ENCODE results near the gene PRKCQ.

The PRKCQ gene

DNA sequence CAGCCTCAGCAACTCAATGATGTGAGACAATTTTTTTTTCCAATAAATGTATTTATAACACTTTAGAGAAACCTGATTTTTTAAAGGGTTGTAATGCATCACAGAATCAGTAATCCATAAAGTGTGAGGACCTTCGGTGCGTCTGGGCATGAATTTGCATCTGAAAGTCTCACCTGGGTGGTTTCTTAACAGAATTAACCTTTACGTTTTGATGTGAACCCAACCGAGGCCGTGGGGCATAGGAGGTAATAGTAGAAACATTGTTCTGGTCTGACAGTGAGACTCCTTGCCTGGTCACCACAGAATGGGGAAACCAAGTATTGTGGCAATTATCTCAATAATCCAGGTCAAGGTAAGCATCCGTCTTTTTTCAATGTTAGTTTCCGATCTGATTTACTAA is 114.6 kb downstream of the PRKCQ start:
- H3K9me3 ChIP-seq (replicated peaks; ENCODE audit: insufficient read depth, low read length) = no peaks in the 10 kb centered on the region
- no peaks in the 10 kb centered on the region for H3K9me2 ChIP-seq (replicated peaks; ENCODE audit: insufficient read depth, low read length)
- H3K27me3 ChIP-seq (replicated peaks; ENCODE audit: insufficient read depth, low read length) = no peaks in the 10 kb centered on the region
- H3F3A ChIP-seq (ENCODE audit: insufficient read depth, low read length) = no peaks in the 10 kb centered on the region
- no peaks in the 10 kb centered on the region for H4K20me1 ChIP-seq (ENCODE audit: insufficient read depth, low read length)
- H3K4me2 ChIP-seq (ENCODE audit: low read depth, low read length) = no peak overlapping the region
- H3K27ac ChIP-seq (ENCODE audit: low read length) = no peak overlapping the region
- no peak overlapping the region for H3K4me3 ChIP-seq (ENCODE audit: low read length)
- H3K4me1 ChIP-seq (ENCODE audit: low read length) = no peaks in the 10 kb centered on the region
- no peak overlapping the region for H3K9ac ChIP-seq (ENCODE audit: low read length)
- TF ChIP-seq CTCF (IDR thresholded peaks at IDR 0.05; ENCODE audit: low read length) (no peak), EZH2phosphoT487 (IDR thresholded peaks at IDR 0.05; ENCODE audit: low read length) (no peak), EZH2 (optimal IDR thresholded peaks at IDR 0.05; ENCODE audit: low read depth, low read length) (no peak)
- H3K79me2 ChIP-seq (ENCODE audit: low read length) = no peaks in the 10 kb centered on the region
- H2AFZ ChIP-seq (ENCODE audit: low read length) = no peak overlapping the region
- no peak for DNase-seq
- no peaks in the 10 kb centered on the region for H3K36me3 ChIP-seq (replicated peaks; ENCODE audit: insufficient read depth, low read length)

GRCh38 chr10:6464862-6465430 is 115.1 kb downstream of the PRKCQ start:
- no peak for TF ChIP-seq CTCF (IDR thresholded peaks at IDR 0.05; ENCODE audit: low read length)
- TF ChIP-seq EZH2phosphoT487 (IDR thresholded peaks at IDR 0.05; ENCODE audit: low read length) = no peak
- TF ChIP-seq EZH2 (optimal IDR thresholded peaks at IDR 0.05; ENCODE audit: low read depth, low read length) = no peak
- H3F3A ChIP-seq (ENCODE audit: insufficient read depth, low read length) = no peaks in the 10 kb centered on the region

DNA sequence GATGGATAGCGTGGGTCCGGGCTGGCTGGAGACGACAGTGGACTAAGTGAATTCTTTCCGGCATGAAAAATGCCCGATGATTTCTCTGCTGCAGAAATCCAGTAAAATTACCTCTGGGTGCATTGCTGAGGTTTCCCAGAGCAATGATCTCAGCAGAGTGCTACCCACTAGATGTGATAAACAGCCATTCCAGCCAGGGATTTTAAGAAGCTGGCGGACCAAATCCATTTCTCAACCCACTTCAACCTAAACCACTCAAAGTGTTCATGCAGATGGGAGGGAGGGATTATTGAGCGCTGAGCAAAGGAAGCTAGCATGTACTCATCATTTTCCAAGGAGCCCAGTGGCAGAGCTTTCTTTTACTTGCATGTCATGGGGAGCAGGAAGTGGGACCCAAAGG is 116.7 kb downstream of the PRKCQ start:
- Histone ChIP-seq H3K27me3 (replicated peaks; ENCODE audit: insufficient read depth, low read length) (no peaks in the 10 kb centered on the region), H2AFZ (ENCODE audit: low read length) (no peak overlapping the region), H3K27ac (ENCODE audit: low read length) (no peak overlapping the region), H3K9me3 (replicated peaks; ENCODE audit: insufficient read depth, low read length) (no peaks in the 10 kb centered on the region), H3K79me2 (ENCODE audit: low read length) (no peaks in the 10 kb centered on the region), H3K9ac (ENCODE audit: low read length) (no peak overlapping the region), H3K4me3 (ENCODE audit: low read length) (no peak overlapping the region), H3K36me3 (replicated peaks; ENCODE audit: insufficient read depth, low read length) (no peaks in the 10 kb centered on the region), H3K9me2 (replicated peaks; ENCODE audit: insufficient read depth, low read length) (no peaks in the 10 kb centered on the region), H3K4me1 (ENCODE audit: low read length) (no peaks in the 10 kb centered on the region), H3F3A (ENCODE audit: insufficient read depth, low read length) (no peaks in the 10 kb centered on the region), H4K20me1 (ENCODE audit: insufficient read depth, low read length) (no peaks in the 10 kb centered on the region), H3K4me2 (ENCODE audit: low read depth, low read length) (no peak overlapping the region)
- no peak for DNase-seq
- TF ChIP-seq EZH2 (optimal IDR thresholded peaks at IDR 0.05; ENCODE audit: low read depth, low read length) (no peak), CTCF (IDR thresholded peaks at IDR 0.05; ENCODE audit: low read length) (no peak), EZH2phosphoT487 (IDR thresholded peaks at IDR 0.05; ENCODE audit: low read length) (no peak)

More at GRCh38 chr10:6464862-6465430, 115.1 kb downstream of the PRKCQ start:
- Histone ChIP-seq H3K9ac (ENCODE audit: low read length) (no peak overlapping the region), H3K9me2 (replicated peaks; ENCODE audit: insufficient read depth, low read length) (no peaks in the 10 kb centered on the region), H3K79me2 (ENCODE audit: low read length) (no peaks in the 10 kb centered on the region), H3K4me2 (ENCODE audit: low read depth, low read length) (no peak overlapping the region), H3K9me3 (replicated peaks; ENCODE audit: insufficient read depth, low read length) (no peaks in the 10 kb centered on the region), H3K27me3 (replicated peaks; ENCODE audit: insufficient read depth, low read length) (no peaks in the 10 kb centered on the region), H3K4me1 (ENCODE audit: low read length) (no peaks in the 10 kb centered on the region), H3K27ac (ENCODE audit: low read length) (no peak overlapping the region), H4K20me1 (ENCODE audit: insufficient read depth, low read length) (no peaks in the 10 kb centered on the region), H3K36me3 (replicated peaks; ENCODE audit: insufficient read depth, low read length) (no peaks in the 10 kb centered on the region), H3K4me3 (ENCODE audit: low read length) (no peak overlapping the region), H2AFZ (ENCODE audit: low read length) (no peak overlapping the region)
- no peak for DNase-seq

Data from MM.1S (cell line).